ENCODE data around the gene ANGPTL8.
A peak's percentile ranks its signal among the peaks of the same experiment; 100 is the strongest.

The ANGPTL8 gene

GRCh38 chr19:11247934-11248333, 8.5 kb downstream of the ANGPTL8 start:
- Histone ChIP-seq H3K36me3 (ENCODE audit: control insufficient read depth, insufficient read depth, low read length) (peaks cover 19% of the 10 kb centered on the region), H3K9me3 (ENCODE audit: control insufficient read depth, low read length) (no peaks in the 10 kb centered on the region), H3K4me1 (ENCODE audit: control insufficient read depth, insufficient read depth, low read length) (no peaks in the 10 kb centered on the region), H3K27ac (ENCODE audit: insufficient read depth, low read depth, low read length, poor library complexity, severe bottlenecking) (no peak overlapping the region), H3K27me3 (ENCODE audit: control insufficient read depth, insufficient read depth, low read length, poor library complexity, severe bottlenecking) (peaks cover 4% of the 10 kb centered on the region), H3K4me3 (ENCODE audit: insufficient read depth, low read depth, low read length) (no peak overlapping the region)
- WGBS, 2 experiments, result 96 to 97% methylated on average over 14 of the region's 14 CpGs

DNA sequence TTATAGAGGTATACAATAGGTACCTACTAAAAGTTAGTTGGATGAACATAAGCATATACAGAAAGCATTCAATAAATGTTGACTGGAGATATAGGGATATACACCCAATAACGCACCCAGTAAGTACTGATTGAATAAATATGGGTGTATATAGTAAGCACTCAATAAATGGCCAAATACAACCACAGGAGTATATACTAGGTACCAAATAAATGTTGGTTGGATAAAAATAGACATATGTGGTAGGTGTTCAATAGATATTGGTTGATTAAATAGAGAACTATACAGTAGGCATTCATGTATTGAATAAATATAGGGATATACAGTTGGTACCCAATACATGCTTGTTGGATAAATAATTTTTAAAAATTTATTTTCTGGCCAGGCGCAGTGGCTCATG, 9.4 kb downstream of the ANGPTL8 start:
- Histone ChIP-seq H3K4me1 (ENCODE audit: control insufficient read depth, insufficient read depth, low read length) (peaks cover 6% of the 10 kb centered on the region), H3K27me3 (ENCODE audit: control insufficient read depth, insufficient read depth, low read length, poor library complexity, severe bottlenecking) (no peaks in the 10 kb centered on the region), H3K36me3 (ENCODE audit: control insufficient read depth, insufficient read depth, low read length) (peaks cover 19% of the 10 kb centered on the region), H3K27ac (ENCODE audit: insufficient read depth, low read depth, low read length, poor library complexity, severe bottlenecking) (no peak overlapping the region), H3K9me3 (ENCODE audit: control insufficient read depth, low read length) (no peaks in the 10 kb centered on the region), H3K4me3 (ENCODE audit: insufficient read depth, low read depth, low read length) (no peak overlapping the region)
- 92 to 94% methylated on average over 1 to 2 of the region's 2 CpGs for WGBS, 2 experiments

DNA sequence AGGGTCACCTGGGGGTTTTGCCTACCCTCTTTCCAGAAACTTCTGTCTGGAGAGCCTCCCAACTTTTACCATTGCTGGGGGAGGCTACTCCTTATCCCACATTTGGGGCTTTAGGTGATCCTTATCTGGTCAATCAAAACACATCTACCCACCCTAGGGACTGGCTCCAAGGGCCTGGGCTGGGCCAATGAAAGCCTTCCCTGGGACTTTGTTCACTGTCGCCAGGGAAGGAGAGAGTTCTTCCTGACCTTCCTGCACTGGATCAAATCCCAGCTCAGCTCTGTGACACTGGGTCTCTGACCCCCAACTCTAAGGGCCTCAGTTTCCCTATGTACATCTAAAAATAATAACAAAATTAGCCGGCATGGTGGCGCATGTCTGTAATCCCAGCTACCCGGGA, 11.8 kb downstream of the ANGPTL8 start:
- H3K27ac ChIP-seq (ENCODE audit: insufficient read depth, low read depth, low read length, poor library complexity, severe bottlenecking), result no peak overlapping the region
- no peaks in the 10 kb centered on the region for H3K9me3 ChIP-seq (ENCODE audit: control insufficient read depth, low read length)
- no peak overlapping the region for H3K4me3 ChIP-seq (ENCODE audit: insufficient read depth, low read depth, low read length)
- H3K4me1 ChIP-seq (ENCODE audit: control insufficient read depth, insufficient read depth, low read length), result peaks cover 6% of the 10 kb centered on the region
- H3K36me3 ChIP-seq (ENCODE audit: control insufficient read depth, insufficient read depth, low read length), result peaks cover 19% of the 10 kb centered on the region
- WGBS, 2 experiments, result 96 to 99% methylated on average over 4 of the region's 4 CpGs
- H3K27me3 ChIP-seq (ENCODE audit: control insufficient read depth, insufficient read depth, low read length, poor library complexity, severe bottlenecking), result no peaks in the 10 kb centered on the region

GRCh38 chr19:11251650-11252314, 12.4 kb downstream of the ANGPTL8 start:
- 93 to 94% methylated on average over 10 of the region's 11 CpGs for WGBS, 2 experiments
- H3K36me3 ChIP-seq (ENCODE audit: control insufficient read depth, insufficient read depth, low read length), result peaks cover 19% of the 10 kb centered on the region
- H3K27me3 ChIP-seq (ENCODE audit: control insufficient read depth, insufficient read depth, low read length, poor library complexity, severe bottlenecking), result no peaks in the 10 kb centered on the region
- no peak overlapping the region for H3K4me3 ChIP-seq (ENCODE audit: insufficient read depth, low read depth, low read length)
- H3K4me1 ChIP-seq (ENCODE audit: control insufficient read depth, insufficient read depth, low read length), result peaks cover 6% of the 10 kb centered on the region
- no peak overlapping the region for H3K27ac ChIP-seq (ENCODE audit: insufficient read depth, low read depth, low read length, poor library complexity, severe bottlenecking)
- no peaks in the 10 kb centered on the region for H3K9me3 ChIP-seq (ENCODE audit: control insufficient read depth, low read length)

DNA sequence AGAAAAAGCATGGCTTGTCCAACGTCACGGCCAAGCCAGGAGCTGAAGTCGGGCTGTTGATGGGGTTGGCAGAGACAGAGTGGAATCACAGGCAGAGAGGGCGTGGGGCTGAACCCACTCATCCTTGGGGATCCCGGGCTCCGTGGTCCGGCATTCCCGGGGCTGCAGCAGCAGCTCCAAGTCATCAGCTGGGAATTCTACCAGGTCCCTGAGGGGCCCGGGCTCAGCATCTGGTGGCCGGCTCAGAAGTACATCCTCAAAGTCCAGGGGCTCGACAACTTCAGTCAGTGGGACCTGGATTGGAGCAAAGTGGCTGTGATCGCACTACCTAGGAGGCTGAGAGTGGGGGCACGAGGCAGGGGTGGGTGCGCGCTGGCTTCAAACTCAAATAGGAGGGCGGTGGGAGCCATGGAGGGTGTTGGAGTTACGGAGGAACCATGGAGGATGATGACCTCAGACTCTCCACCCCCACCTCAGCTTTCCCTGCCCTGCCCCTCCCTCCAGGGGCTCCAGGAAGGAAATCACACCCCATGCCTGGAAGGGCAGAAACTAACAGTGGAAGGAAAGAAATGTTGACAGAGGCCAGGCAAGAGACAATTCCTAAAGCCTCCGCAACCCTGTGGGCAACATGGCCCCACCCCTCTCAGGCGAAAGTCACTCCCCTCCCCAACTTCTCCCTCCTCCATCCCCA, 13.4 kb downstream of the ANGPTL8 start:
- WGBS, 2 experiments, result 93 to 94% methylated on average over 19 of the region's 19 CpGs
- no peaks in the 10 kb centered on the region for H3K9me3 ChIP-seq (ENCODE audit: control insufficient read depth, low read length)
- peaks cover 6% of the 10 kb centered on the region for H3K4me1 ChIP-seq (ENCODE audit: control insufficient read depth, insufficient read depth, low read length)
- no peak overlapping the region for H3K4me3 ChIP-seq (ENCODE audit: insufficient read depth, low read depth, low read length)
- H3K36me3 ChIP-seq (ENCODE audit: control insufficient read depth, insufficient read depth, low read length), result peaks cover 19% of the 10 kb centered on the region
- H3K27ac ChIP-seq (ENCODE audit: insufficient read depth, low read depth, low read length, poor library complexity, severe bottlenecking), result no peak overlapping the region
- no peaks in the 10 kb centered on the region for H3K27me3 ChIP-seq (ENCODE audit: control insufficient read depth, insufficient read depth, low read length, poor library complexity, severe bottlenecking)

GRCh38 chr19:11254666-11255065, 15.2 kb downstream of the ANGPTL8 start:
- Histone ChIP-seq H3K4me3 (ENCODE audit: insufficient read depth, low read depth, low read length) (no peak overlapping the region), H3K4me1 (ENCODE audit: control insufficient read depth, insufficient read depth, low read length) (peaks cover 6% of the 10 kb centered on the region), H3K27ac (ENCODE audit: insufficient read depth, low read depth, low read length, poor library complexity, severe bottlenecking) (no peak overlapping the region), H3K9me3 (ENCODE audit: control insufficient read depth, low read length) (no peaks in the 10 kb centered on the region), H3K36me3 (ENCODE audit: control insufficient read depth, insufficient read depth, low read length) (peaks cover 14% of the 10 kb centered on the region), H3K27me3 (ENCODE audit: control insufficient read depth, insufficient read depth, low read length, poor library complexity, severe bottlenecking) (no peaks in the 10 kb centered on the region)
- WGBS, 2 experiments, result 91 to 92% methylated on average over 5 of the region's 5 CpGs

- Histone ChIP-seq H3K4me3 (ENCODE audit: insufficient read depth, low read depth, low read length) (no peak overlapping the region), H3K27ac (ENCODE audit: insufficient read depth, low read depth, low read length, poor library complexity, severe bottlenecking) (no peak overlapping the region)
- 39 to 50% methylated on average over 7 of the region's 7 CpGs for WGBS, 2 experiments
Observed at GRCh38 chr19:11256189-11256588, 16.8 kb downstream of the ANGPTL8 start.

GRCh38 chr19:11257846-11258380, 18.5 kb downstream of the ANGPTL8 start:
- Histone ChIP-seq H3K4me1 (ENCODE audit: control insufficient read depth, insufficient read depth, low read length) (peaks cover 6% of the 10 kb centered on the region), H3K27me3 (ENCODE audit: control insufficient read depth, insufficient read depth, low read length, poor library complexity, severe bottlenecking) (no peaks in the 10 kb centered on the region), H3K4me3 (ENCODE audit: insufficient read depth, low read depth, low read length) (no peak overlapping the region), H3K27ac (ENCODE audit: insufficient read depth, low read depth, low read length, poor library complexity, severe bottlenecking) (no peak overlapping the region), H3K9me3 (ENCODE audit: control insufficient read depth, low read length) (no peaks in the 10 kb centered on the region), H3K36me3 (ENCODE audit: control insufficient read depth, insufficient read depth, low read length) (no peaks in the 10 kb centered on the region)
- WGBS, 2 experiments, result 96 to 98% methylated on average over 3 of the region's 3 CpGs

More at GRCh38 chr19:11256189-11256588, 16.8 kb downstream of the ANGPTL8 start:
- Histone ChIP-seq H3K27me3 (ENCODE audit: control insufficient read depth, insufficient read depth, low read length, poor library complexity, severe bottlenecking) (no peaks in the 10 kb centered on the region), H3K9me3 (ENCODE audit: control insufficient read depth, low read length) (no peaks in the 10 kb centered on the region), H3K4me1 (ENCODE audit: control insufficient read depth, insufficient read depth, low read length) (peaks cover 6% of the 10 kb centered on the region), H3K36me3 (ENCODE audit: control insufficient read depth, insufficient read depth, low read length) (peaks cover 10% of the 10 kb centered on the region)

DNA sequence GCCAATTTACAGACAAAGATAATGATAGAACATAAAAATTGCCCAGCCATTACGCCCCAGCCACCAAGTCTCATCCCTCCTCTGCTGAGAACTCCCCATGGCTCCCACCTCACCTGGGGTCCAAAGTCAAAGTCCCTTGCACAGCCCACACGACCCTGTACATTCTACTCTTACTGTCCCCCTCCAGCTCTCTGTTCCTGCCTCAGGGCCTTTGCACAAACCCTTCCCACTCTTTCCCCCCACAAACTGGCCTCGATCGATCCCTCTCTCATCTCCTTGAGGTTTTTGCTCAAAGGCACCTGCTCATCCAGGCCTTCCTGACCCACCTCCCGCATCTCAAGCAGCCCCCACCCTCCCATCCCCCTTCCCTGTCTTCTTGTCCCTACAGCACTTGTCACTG, 21.6 kb downstream of the ANGPTL8 start:
- Histone ChIP-seq H3K36me3 (ENCODE audit: control insufficient read depth, insufficient read depth, low read length) (no peaks in the 10 kb centered on the region), H3K27me3 (ENCODE audit: control insufficient read depth, insufficient read depth, low read length, poor library complexity, severe bottlenecking) (no peaks in the 10 kb centered on the region), H3K27ac (ENCODE audit: insufficient read depth, low read depth, low read length, poor library complexity, severe bottlenecking) (no peak overlapping the region), H3K9me3 (ENCODE audit: control insufficient read depth, low read length) (no peaks in the 10 kb centered on the region), H3K4me3 (ENCODE audit: insufficient read depth, low read depth, low read length) (peak overlapping the region; percentile 76), H3K4me1 (ENCODE audit: control insufficient read depth, insufficient read depth, low read length) (no peaks in the 10 kb centered on the region)
- 72 to 73% methylated on average over 5 of the region's 5 CpGs for WGBS, 2 experiments

DNA sequence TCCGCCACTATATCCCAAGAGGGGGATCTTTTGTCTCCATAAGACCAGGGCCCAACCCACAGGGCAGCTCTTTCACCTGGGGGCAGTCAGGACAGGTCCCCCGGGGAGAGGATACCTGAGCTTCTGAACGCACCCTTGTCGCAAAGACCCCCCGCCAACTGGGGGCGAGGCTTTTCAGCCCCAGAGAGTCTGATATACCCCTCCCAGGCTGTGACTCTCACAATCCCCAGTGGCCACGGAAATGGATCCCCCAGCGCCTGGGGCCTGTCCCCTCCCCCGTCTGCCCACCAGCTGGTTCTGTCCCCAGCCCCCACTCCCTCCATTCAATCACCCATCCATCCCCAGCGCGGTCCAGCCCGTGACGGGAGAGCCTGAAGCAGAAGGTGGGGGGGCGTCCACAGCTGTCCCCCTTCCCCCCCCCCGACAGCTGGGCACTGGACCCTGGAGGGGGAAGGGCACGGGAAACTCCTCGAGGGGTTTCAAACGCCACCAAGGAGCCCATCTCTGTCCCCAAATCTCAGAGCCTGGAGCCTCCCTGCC, 22.1 kb downstream of the ANGPTL8 start:
- H3K27ac ChIP-seq (ENCODE audit: insufficient read depth, low read depth, low read length, poor library complexity, severe bottlenecking), result no peak overlapping the region
- H3K36me3 ChIP-seq (ENCODE audit: control insufficient read depth, insufficient read depth, low read length), result no peaks in the 10 kb centered on the region
- H3K9me3 ChIP-seq (ENCODE audit: control insufficient read depth, low read length), result no peaks in the 10 kb centered on the region
- H3K27me3 ChIP-seq (ENCODE audit: control insufficient read depth, insufficient read depth, low read length, poor library complexity, severe bottlenecking), result no peaks in the 10 kb centered on the region
- 9 to 10% methylated on average over 18 of the region's 18 CpGs for WGBS, 2 experiments
- H3K4me1 ChIP-seq (ENCODE audit: control insufficient read depth, insufficient read depth, low read length), result no peaks in the 10 kb centered on the region
- peak overlapping the region; percentile 76 for H3K4me3 ChIP-seq (ENCODE audit: insufficient read depth, low read depth, low read length)

All from ectodermal cell (in vitro differentiated cells).